Esophagus muscularis mucosa (tissue), 3 donors: ENCODE results near the gene KRT37.

Source experiments
- CTCF ChIP-seq, 3 experiments: fragments of 200-600 bp in 2 of 3; fragments of 450-650 bp in 1 of 3; sonication (generic) in 2 of 3; IDR thresholded peaks; one replicate each; pipeline ENCODE4 v1.5.1; 2017 to 2019; ENCODE audit warnings: antibody characterized with exemption in 3 of 3, mild to moderate bottlenecking in 2 of 3, moderate library complexity in 1 of 3
- POLR2A ChIP-seq: fragments of 450-650 bp; IDR thresholded peaks from one replicate; pipeline ENCODE4 v1.6.1; 2017; ENCODE audit warnings: antibody characterized with exemption, moderate library complexity, mild to moderate bottlenecking, low read depth

- no peak for TF ChIP-seq CTCF (IDR thresholded peaks at IDR 0.05)
- TF ChIP-seq POLR2A, result no peak
Measured at GRCh38 chr17:41467561-41467960, 43.2 kb upstream of the KRT37 start.
